ENCODE measurements around the gene PASK.

PASK gene

GRCh38 chr2:241088791-241089732 is 60.2 kb downstream of the PASK start:
- DNase-seq (ENCODE audit: low read depth), result no peak
- no peak for TF ChIP-seq CTCF (conservative IDR thresholded peaks at IDR 0.05; ENCODE audit: low read length)
- no peak overlapping the region for H3K4me3 ChIP-seq (ENCODE audit: low read length)

GRCh38 chr2:241088376-241088775 is 60.9 kb downstream of the PASK start:
- DNase-seq (ENCODE audit: low read depth), result no peak
- TF ChIP-seq CTCF (conservative IDR thresholded peaks at IDR 0.05; ENCODE audit: low read length), result no peak
- H3K4me3 ChIP-seq (ENCODE audit: low read length), result no peak overlapping the region

GRCh38 chr2:241087420-241088268 is 61.6 kb downstream of the PASK start:
- no peak for TF ChIP-seq CTCF (conservative IDR thresholded peaks at IDR 0.05; ENCODE audit: low read length)
- H3K4me3 ChIP-seq (ENCODE audit: low read length), result no peak overlapping the region
- no peak for DNase-seq (ENCODE audit: low read depth)

GRCh38 chr2:241084856-241085444 is 64.3 kb downstream of the PASK start:
- no peak for DNase-seq (ENCODE audit: low read depth)
- TF ChIP-seq CTCF (conservative IDR thresholded peaks at IDR 0.05; ENCODE audit: low read length), result no peak
- no peak overlapping the region for H3K4me3 ChIP-seq (ENCODE audit: low read length)

- TF ChIP-seq CTCF (conservative IDR thresholded peaks at IDR 0.05; ENCODE audit: low read length), result no peak
- DNase-seq (ENCODE audit: low read depth), result no peak
- H3K4me3 ChIP-seq (ENCODE audit: low read length), result no peak overlapping the region
Observed at GRCh38 chr2:241083091-241083415, 66.2 kb downstream of the PASK start.

GRCh38 chr2:241082341-241083090 is 66.8 kb downstream of the PASK start:
- TF ChIP-seq CTCF (conservative IDR thresholded peaks at IDR 0.05; ENCODE audit: low read length), result no peak
- DNase-seq (ENCODE audit: low read depth), result no peak
- no peak overlapping the region for H3K4me3 ChIP-seq (ENCODE audit: low read length)

Measured in AG10803 (cell line).